ENCODE data around the gene KIAA1549. TPM values are rescaled to one million over a fixed set of nuclear protein-coding genes. Genes with fewer than 3 reads are reported as not detected.

KIAA1549 gene
- total RNA-seq, 1 experiment from 2014 or later, result 14.1 TPM

DNA sequence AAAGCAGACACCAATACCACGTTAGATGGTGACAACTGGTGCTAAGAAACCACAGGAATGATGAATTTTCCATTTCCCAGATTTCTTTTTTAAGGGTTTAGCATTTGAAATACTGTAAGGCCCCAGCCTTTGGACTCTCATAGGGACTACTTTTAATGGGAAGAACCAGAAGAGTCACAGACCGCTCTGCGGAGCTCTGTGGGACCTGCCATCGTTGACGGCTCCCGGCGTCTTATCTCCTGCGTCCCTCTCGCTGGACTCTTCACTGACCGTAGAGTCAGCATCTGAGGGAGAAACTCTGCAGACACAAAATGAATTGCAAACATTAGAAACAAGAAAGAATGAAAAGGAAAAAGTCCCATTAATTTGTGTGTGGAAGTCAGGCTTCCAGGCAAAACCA, 101.8 kb downstream of the KIAA1549 start:
- H3K4me3 ChIP-seq (ENCODE audit: low read depth in 2 of 2, low read length in 2 of 2), result no peak overlapping the region
- no peaks in the 10 kb centered on the region; the same call in 1 of the 2 replicates for H3K4me1 ChIP-seq (ENCODE audit: control insufficient read depth, insufficient read depth, low read length)
- no peaks in the 10 kb centered on the region for H3K27me3 ChIP-seq (ENCODE audit: control insufficient read depth, insufficient read depth, low read length)
- no TSS peak for BruUV-seq (replicated peaks)
- ChIA-PET CTCF (no interaction called here), POLR2A (interaction anchor here (0.6 kb wide), 1 partner anchor 74 kb away, joined by 3 read pairs; no protein-coding TSS in a partner anchor)
- H3K36me3 ChIP-seq (ENCODE audit: control insufficient read depth, insufficient read depth, low read length), result no peaks in the 10 kb centered on the region
- TF ChIP-seq POLR2AphosphoS5 (IDR thresholded peaks at IDR 0.05; ENCODE audit: low read depth, low read length) (no peak), SIN3A (IDR thresholded peaks at IDR 0.05; ENCODE audit: borderline replicate concordance, insufficient read depth, low read depth, low read length) (no peak), TCF7L2 (IDR thresholded peaks at IDR 0.05; ENCODE audit: low read depth, low read length) (no peak)
- TF ChIP-seq, protein P1, sequence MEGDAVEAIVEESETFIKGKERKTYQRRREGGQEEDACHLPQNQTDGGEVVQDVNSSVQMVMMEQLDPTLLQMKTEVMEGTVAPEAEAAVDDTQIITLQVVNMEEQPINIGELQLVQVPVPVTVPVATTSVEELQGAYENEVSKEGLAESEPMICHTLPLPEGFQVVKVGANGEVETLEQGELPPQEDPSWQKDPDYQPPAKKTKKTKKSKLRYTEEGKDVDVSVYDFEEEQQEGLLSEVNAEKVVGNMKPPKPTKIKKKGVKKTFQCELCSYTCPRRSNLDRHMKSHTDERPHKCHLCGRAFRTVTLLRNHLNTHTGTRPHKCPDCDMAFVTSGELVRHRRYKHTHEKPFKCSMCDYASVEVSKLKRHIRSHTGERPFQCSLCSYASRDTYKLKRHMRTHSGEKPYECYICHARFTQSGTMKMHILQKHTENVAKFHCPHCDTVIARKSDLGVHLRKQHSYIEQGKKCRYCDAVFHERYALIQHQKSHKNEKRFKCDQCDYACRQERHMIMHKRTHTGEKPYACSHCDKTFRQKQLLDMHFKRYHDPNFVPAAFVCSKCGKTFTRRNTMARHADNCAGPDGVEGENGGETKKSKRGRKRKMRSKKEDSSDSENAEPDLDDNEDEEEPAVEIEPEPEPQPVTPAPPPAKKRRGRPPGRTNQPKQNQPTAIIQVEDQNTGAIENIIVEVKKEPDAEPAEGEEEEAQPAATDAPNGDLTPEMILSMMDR (IDR thresholded peaks at IDR 0.05), result no peak
- TF ChIP-seq, protein P2, sequence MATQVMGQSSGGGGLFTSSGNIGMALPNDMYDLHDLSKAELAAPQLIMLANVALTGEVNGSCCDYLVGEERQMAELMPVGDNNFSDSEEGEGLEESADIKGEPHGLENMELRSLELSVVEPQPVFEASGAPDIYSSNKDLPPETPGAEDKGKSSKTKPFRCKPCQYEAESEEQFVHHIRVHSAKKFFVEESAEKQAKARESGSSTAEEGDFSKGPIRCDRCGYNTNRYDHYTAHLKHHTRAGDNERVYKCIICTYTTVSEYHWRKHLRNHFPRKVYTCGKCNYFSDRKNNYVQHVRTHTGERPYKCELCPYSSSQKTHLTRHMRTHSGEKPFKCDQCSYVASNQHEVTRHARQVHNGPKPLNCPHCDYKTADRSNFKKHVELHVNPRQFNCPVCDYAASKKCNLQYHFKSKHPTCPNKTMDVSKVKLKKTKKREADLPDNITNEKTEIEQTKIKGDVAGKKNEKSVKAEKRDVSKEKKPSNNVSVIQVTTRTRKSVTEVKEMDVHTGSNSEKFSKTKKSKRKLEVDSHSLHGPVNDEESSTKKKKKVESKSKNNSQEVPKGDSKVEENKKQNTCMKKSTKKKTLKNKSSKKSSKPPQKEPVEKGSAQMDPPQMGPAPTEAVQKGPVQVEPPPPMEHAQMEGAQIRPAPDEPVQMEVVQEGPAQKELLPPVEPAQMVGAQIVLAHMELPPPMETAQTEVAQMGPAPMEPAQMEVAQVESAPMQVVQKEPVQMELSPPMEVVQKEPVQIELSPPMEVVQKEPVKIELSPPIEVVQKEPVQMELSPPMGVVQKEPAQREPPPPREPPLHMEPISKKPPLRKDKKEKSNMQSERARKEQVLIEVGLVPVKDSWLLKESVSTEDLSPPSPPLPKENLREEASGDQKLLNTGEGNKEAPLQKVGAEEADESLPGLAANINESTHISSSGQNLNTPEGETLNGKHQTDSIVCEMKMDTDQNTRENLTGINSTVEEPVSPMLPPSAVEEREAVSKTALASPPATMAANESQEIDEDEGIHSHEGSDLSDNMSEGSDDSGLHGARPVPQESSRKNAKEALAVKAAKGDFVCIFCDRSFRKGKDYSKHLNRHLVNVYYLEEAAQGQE (IDR thresholded peaks at IDR 0.05; ENCODE audit: insufficient read depth in 1 of 2, low read depth in 2 of 2, low read length in 1 of 2), result no peak
- in situ Hi-C loops (cut with HindIII; ENCODE audit: low pct_unique_long_range_greater_than_20kb, low sequenced_read_pairs) (no loop called here), intact Hi-C loops (cut with micrococcal nuclease; ENCODE audit: unreplicated experiment) (no loop called here)
- H3K27ac ChIP-seq (ENCODE audit: low read length), result no peak overlapping the region
- no peak for ATAC-seq
- H3K9me3 ChIP-seq (ENCODE audit: control insufficient read depth, insufficient read depth, low read depth, low read length), result no peaks in the 10 kb centered on the region
- DNase-seq (ENCODE audit: low read depth, low spot score), result no peak

GRCh38 chr7:138878856-138879255, 102.3 kb downstream of the KIAA1549 start:
- ChIA-PET POLR2A (interaction anchor here (0.6 kb wide), 1 partner anchor 75 kb away, joined by 3 read pairs; no protein-coding TSS in a partner anchor), CTCF (no interaction called here)
- no peaks in the 10 kb centered on the region for H3K9me3 ChIP-seq (ENCODE audit: control insufficient read depth, insufficient read depth, low read depth, low read length)
- TF ChIP-seq, protein P1 (IDR thresholded peaks at IDR 0.05), result no peak
- no peak for TF ChIP-seq POLR2AphosphoS5 (IDR thresholded peaks at IDR 0.05; ENCODE audit: low read depth, low read length)
- TF ChIP-seq SIN3A (IDR thresholded peaks at IDR 0.05; ENCODE audit: borderline replicate concordance, insufficient read depth, low read depth, low read length), result no peak
- TF ChIP-seq, protein P2 (IDR thresholded peaks at IDR 0.05; ENCODE audit: insufficient read depth in 1 of 2, low read depth in 2 of 2, low read length in 1 of 2), result no peak
- no peak for TF ChIP-seq TCF7L2 (IDR thresholded peaks at IDR 0.05; ENCODE audit: low read depth, low read length)
- H3K4me3 ChIP-seq (ENCODE audit: low read depth in 2 of 2, low read length in 2 of 2), result no peak overlapping the region
- intact Hi-C loops (cut with micrococcal nuclease; ENCODE audit: unreplicated experiment) (no loop called here), in situ Hi-C loops (cut with HindIII; ENCODE audit: low pct_unique_long_range_greater_than_20kb, low sequenced_read_pairs) (no loop called here)
- no peaks in the 10 kb centered on the region for H3K27me3 ChIP-seq (ENCODE audit: control insufficient read depth, insufficient read depth, low read length)
- H3K36me3 ChIP-seq (ENCODE audit: control insufficient read depth, insufficient read depth, low read length), result no peaks in the 10 kb centered on the region
- ATAC-seq, result no peak
- no peak overlapping the region for H3K27ac ChIP-seq (ENCODE audit: low read length)
- no peaks in the 10 kb centered on the region; the same call in 1 of the 2 replicates for H3K4me1 ChIP-seq (ENCODE audit: control insufficient read depth, insufficient read depth, low read length)
- BruUV-seq (replicated peaks), result no TSS peak
- DNase-seq (ENCODE audit: low read depth, low spot score), result no peak
